B cell (primary cell): ENCODE results near the gene C10orf90. TPM values are rescaled to one million over a fixed set of nuclear protein-coding genes. Genes with fewer than 3 reads are reported as not detected.

Experiments
- ATAC-seq: fragments of 200-7000 bp; cut with Tn5 transposase; one replicate; pipeline ENCODE4 v1.10.0; 2021; ENCODE audit warnings: low read depth, mild to moderate bottlenecking, moderate number of reproducible peaks, moderate library complexity
- CTCF ChIA-PET: fragments of 350-600 bp; sonication (Branson Sonifier 250); formaldehyde crosslinking; loops from one replicate; lab custom pipeline; 2021; ENCODE audit warnings: antibody characterized with exemption, inconsistent platforms; lab: Charles Lee
- POLR2A ChIA-PET: fragments of 350-600 bp; sonication (Branson Sonifier 250); formaldehyde crosslinking; loops from one replicate; lab custom pipeline; 2021; ENCODE audit warnings: antibody characterized with exemption; lab: Charles Lee
- DNase-seq: peaks from one replicate; pipeline ENCODE4 v3.0.0; 2013
- H2AFZ ChIP-seq: 2 replicates; pipeline ENCODE4 v1.6.1; 2012; ENCODE audit warnings: mild to moderate bottlenecking, low read depth, low read length; ENCODE audit not compliant: insufficient read depth, poor library complexity, severe bottlenecking
- H3K27ac ChIP-seq, 2 donors: 1 replicate in 1 of 2; 2 replicates in 1 of 2; pipeline ENCODE4 v1.5.1; 2012 to 2013; ENCODE audit warnings: low read length in 2 of 2, mild to moderate bottlenecking in 2 of 2, moderate library complexity in 1 of 2
- H3K27me3 ChIP-seq, 4 experiments: fragments of 200-600 bp in 1 of 4; sonication (generic) in 1 of 4; replicated peaks in 1 of 4; 1 replicate in 2 of 4; 2 replicates in 2 of 4; pipeline versions ENCODE4 v1.6.1 to v1.7.0; 2013 to 2016; ENCODE audit warnings: low read length in 3 of 4, mild to moderate bottlenecking in 2 of 4, mixed read lengths in 1 of 4, moderate library complexity in 1 of 4; ENCODE audit not compliant: insufficient read depth in 4 of 4, control insufficient read depth in 3 of 4; ENCODE audit errors: control extremely low read depth in 1 of 4
- H3K36me3 ChIP-seq, 2 experiments: replicated peaks in 1 of 2; 1 replicate in 1 of 2; 2 replicates in 1 of 2; pipeline versions ENCODE4 v1.6.1 to v1.7.1; 2013; ENCODE audit warnings: low read length in 1 of 2; ENCODE audit not compliant: insufficient read depth in 2 of 2, control insufficient read depth in 1 of 2; ENCODE audit errors: control extremely low read depth in 1 of 2, extremely low read depth in 1 of 2
- H3K4me1 ChIP-seq, 2 donors: fragments of 200-600 bp in 1 of 2; sonication (generic) in 1 of 2; 1 replicate in 1 of 2; 2 replicates in 1 of 2; pipeline versions ENCODE4 v1.5.1 to v1.6.1; 2013 to 2017; ENCODE audit warnings: low read length in 2 of 2; ENCODE audit not compliant: control insufficient read depth in 2 of 2, insufficient read depth in 2 of 2
- H3K4me2 ChIP-seq: replicated peaks from 2 replicates; pipeline ENCODE3; 2012; ENCODE audit warnings: mild to moderate bottlenecking, low read depth, low read length; ENCODE audit not compliant: poor library complexity, severe bottlenecking
- H3K4me3 ChIP-seq, 5 experiments: fragments of 200-600 bp in 1 of 5; sonication (generic) in 1 of 5; 1 replicate in 3 of 5; 2 replicates in 2 of 5; pipeline versions ENCODE4 v1.5.1 to v1.7.0; 2011 to 2016; ENCODE audit warnings: low read length in 4 of 5, mild to moderate bottlenecking in 4 of 5, low read depth in 2 of 5, control low read depth in 1 of 5, moderate library complexity in 1 of 5; ENCODE audit not compliant: insufficient read depth in 1 of 5; ENCODE audit errors: control extremely low read depth in 1 of 5, extremely low read depth in 1 of 5
- H3K79me2 ChIP-seq: fragments of 200-600 bp; sonication (generic); one replicate; pipeline ENCODE4 v1.6.0; 2016; ENCODE audit warnings: low read length; ENCODE audit not compliant: control insufficient read depth, insufficient read depth
- H3K9ac ChIP-seq: fragments of 200-600 bp; sonication (generic); 2 replicates; pipeline ENCODE4 v1.6.1; 2017; ENCODE audit warnings: mild to moderate bottlenecking, low read length, moderate library complexity
- H3K9me3 ChIP-seq, 3 donors: one replicate each; pipeline versions ENCODE4 v1.6.1 to v1.7.1; 2013; ENCODE audit warnings: low read length in 2 of 3; ENCODE audit not compliant: control insufficient read depth in 2 of 3, insufficient read depth in 1 of 3; ENCODE audit errors: control extremely low read depth in 1 of 3
- H4K20me1 ChIP-seq: 2 replicates; pipeline ENCODE4 v1.6.0; 2012; ENCODE audit warnings: mild to moderate bottlenecking, low read length; ENCODE audit not compliant: insufficient read depth, control insufficient read depth, poor library complexity, severe bottlenecking
- H3K27ac Mint-ChIP-seq: one replicate; pipeline ENCODE4 v1.8.0; 2021; ENCODE audit warnings: mixed read lengths
- H3K27me3 Mint-ChIP-seq: one replicate; pipeline ENCODE4 v1.8.0; 2021; ENCODE audit warnings: mixed read lengths
- H3K4me1 Mint-ChIP-seq: one replicate; pipeline ENCODE4 v1.8.0; 2021; ENCODE audit warnings: mixed read lengths
- H3K4me3 Mint-ChIP-seq: one replicate; pipeline ENCODE4 v1.8.0; 2021; ENCODE audit warnings: mixed read lengths
- H3K9me3 Mint-ChIP-seq: one replicate; pipeline ENCODE4 v1.8.0; 2022; ENCODE audit warnings: mixed read lengths; ENCODE audit not compliant: insufficient read depth
- CTCF ChIP-seq: fragments of 200-600 bp; IDR thresholded peaks from one replicate; pipeline ENCODE4 v1.8.0; 2022; ENCODE audit warnings: antibody characterized with exemption, mild to moderate bottlenecking
- EZH2 ChIP-seq: IDR thresholded peaks from 2 replicates; pipeline ENCODE4 v1.6.1; 2012; ENCODE audit warnings: borderline replicate concordance, low read depth, mild to moderate bottlenecking, moderate library complexity, low read length; ENCODE audit not compliant: insufficient read depth, poor library complexity, severe bottlenecking
- WGBS: methylation state at CpG from one replicate; pipeline ENCODE4 v1.1.5; 2013; ENCODE audit warnings: missing lambda C conversion rate; ENCODE audit not compliant: insufficient coverage; 5-methylcytosine and 5-hydroxymethylcytosine counted together
- intact Hi-C: fragments of 100-400 bp; cut with micrococcal nuclease; formaldehyde crosslinking; loops from one replicate; pipeline ENCODE4 v1.10.0; 2022
- polyA plus RNA-seq: library from polyadenylated mRNA; depleted of rRNA; stranded (reverse); fragments of >200 nt; gene quantifications from 2 replicates; pipeline ENCODE4 v1.2.3, GENCODE V29; 2012
- total RNA-seq, 2 donors: library from RNA; stranded (reverse); fragments of 120-200 nt in 1 of 2; gene quantifications; 1 replicate in 1 of 2; 2 replicates in 1 of 2; pipeline versions ENCODE4 v1.2.3 to v1.2.4, GENCODE V29; 2013 to 2022

C10orf90 gene
- total and polyA plus RNA-seq, 2 donors (not counting 1 experiment from before 2014, with no cell fraction given), result not detected

DNA sequence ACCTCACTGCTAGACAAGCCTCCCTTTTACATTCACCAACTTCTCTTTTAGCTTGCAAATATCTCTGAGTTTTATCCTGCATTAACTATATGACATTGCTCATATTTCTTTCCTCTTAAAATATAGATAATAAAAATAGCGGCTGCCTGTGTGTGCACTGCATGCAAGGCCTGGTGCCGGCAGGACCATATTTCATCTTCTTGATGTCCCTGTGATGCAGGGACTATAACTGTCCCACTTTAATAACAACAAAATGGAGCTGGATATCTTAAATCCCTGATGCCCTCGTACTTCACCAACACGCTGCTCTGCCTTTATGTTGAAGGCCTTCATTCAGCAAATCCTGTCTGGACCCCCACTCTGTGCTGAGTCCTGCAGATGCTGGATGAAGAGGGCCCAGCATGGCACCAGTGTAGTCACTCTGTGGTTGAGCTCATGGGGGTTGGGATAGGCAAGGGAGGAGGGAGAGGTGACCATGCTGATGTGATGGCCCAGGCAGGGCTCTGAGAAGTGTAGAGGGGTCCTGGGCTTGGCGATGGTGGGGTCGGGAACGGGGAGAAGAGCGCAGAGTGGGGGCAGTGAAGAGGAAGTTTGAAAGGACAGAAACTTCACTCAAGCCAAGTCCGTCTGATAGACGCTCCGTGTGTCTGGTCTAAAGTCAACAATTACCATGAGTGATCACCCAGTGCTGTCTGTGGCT is 40.4 kb downstream of the C10orf90 start:
- no peak overlapping the region for H3K27ac Mint-ChIP-seq

More for the DNA sequence above, 40.4 kb downstream of the C10orf90 start:
- intact Hi-C loops, result no loop called here
- H2AFZ ChIP-seq, result no peak overlapping the region
- no peaks in the 10 kb centered on the region for H3K9me3 ChIP-seq
- Mint-ChIP-seq H3K27me3 (no peaks in the 10 kb centered on the region), H3K9me3 (no peaks in the 10 kb centered on the region), H3K4me3 (no peak overlapping the region), H3K4me1 (no peaks in the 10 kb centered on the region)
- H3K4me2 ChIP-seq, result no peak overlapping the region
- POLR2A ChIA-PET, result no interaction called here
- CTCF ChIA-PET, result no interaction called here
- no peaks in the 10 kb centered on the region for H3K4me1 ChIP-seq
- no peak for ATAC-seq
- no peak for DNase-seq
- H3K27ac ChIP-seq, result no peak overlapping the region
- no peak overlapping the region for H3K4me3 ChIP-seq
- no peaks in the 10 kb centered on the region for H4K20me1 ChIP-seq
- 95% methylated on average over 10 of the region's 11 CpGs for WGBS
- TF ChIP-seq CTCF, result no peak
- no peak for TF ChIP-seq EZH2
- H3K36me3 ChIP-seq, result no peaks in the 10 kb centered on the region
- no peak overlapping the region for H3K9ac ChIP-seq
- no peaks in the 10 kb centered on the region for H3K79me2 ChIP-seq
- no peaks in the 10 kb centered on the region for H3K27me3 ChIP-seq
